BLaER1 treated with 17β-estradiol and CSF1 and Interleukin-3, amounts not matched to agents 10 nM and 100 nM (cell line): Measurements from ENCODE around the gene KISS1R.
A peak's percentile ranks its signal among the peaks of the same experiment; 100 is the strongest.

Source experiments
- H3K27ac ChIP-seq, 11 experiments: shearing (Covaris generic); formaldehyde crosslinking; 2 replicates each; pipeline ENCODE4 v1.8.1; 2022
- H3K27me3 ChIP-seq, 11 experiments: shearing (Covaris generic); formaldehyde crosslinking; 2 replicates each; pipeline ENCODE4 v1.8.1; 2022
- H3K36me3 ChIP-seq, 11 experiments: shearing (Covaris generic); formaldehyde crosslinking; 2 replicates each; pipeline ENCODE4 v1.8.1; 2022
- H3K4me1 ChIP-seq, 10 experiments: shearing (Covaris generic); formaldehyde crosslinking; 2 replicates each; pipeline ENCODE4 v1.8.1; 2022
- H3K4me2 ChIP-seq, 11 experiments: shearing (Covaris generic); formaldehyde crosslinking; 2 replicates each; pipeline ENCODE4 v1.8.1; 2022
- H3K4me3 ChIP-seq, 10 experiments: shearing (Covaris generic); formaldehyde crosslinking; 2 replicates each; pipeline ENCODE4 v1.8.1; 2022
- H3K9ac ChIP-seq, 11 experiments: shearing (Covaris generic); formaldehyde crosslinking; 2 replicates each; pipeline ENCODE4 v1.8.1; 2022
- H3K9me3 ChIP-seq, 11 experiments: shearing (Covaris generic); formaldehyde crosslinking; replicated peaks in 1 of 11; 2 replicates each; pipeline ENCODE4 v1.8.1; 2022
- H4K20me1 ChIP-seq, 11 experiments: shearing (Covaris generic); formaldehyde crosslinking; 2 replicates each; pipeline ENCODE4 v1.8.1; 2022
- Cebpa-rat ChIP-seq, 11 experiments: shearing (Covaris generic); IDR thresholded peaks; 2 replicates each; pipeline ENCODE4 v1.8.1; 2022

The KISS1R gene

GRCh38 chr19:902446-903226 lies 14.5 kb upstream of the KISS1R start:
- Histone ChIP-seq H3K27me3 (no peaks in the 10 kb centered on the region), H3K4me1 (peaks cover 14 to 45% (median 35%) of the 10 kb centered on the region in 10 experiments)

GRCh38 chr19:903266-903797 lies 13.8 kb upstream of the KISS1R start:
- peaks cover 62 to 97% (median 84%) of the 10 kb centered on the region in 11 experiments; a peak in 21 of 22 replicates for H4K20me1 ChIP-seq
- TF ChIP-seq Cebpa-rat (IDR thresholded peaks at IDR 0.05) = no peak

More at GRCh38 chr19:902446-903226, 14.5 kb upstream of the KISS1R start:
- no peak overlapping the region for H3K4me2 ChIP-seq
- TF ChIP-seq Cebpa-rat (IDR thresholded peaks at IDR 0.05) = no peak
- H3K9me3 ChIP-seq = no peaks in the 10 kb centered on the region
- peaks cover 57 to 97% (median 78%) of the 10 kb centered on the region in 11 experiments; a peak in 21 of 22 replicates for H4K20me1 ChIP-seq
- H3K4me3 ChIP-seq = no peak overlapping the region
- H3K27ac ChIP-seq = 0 out of 22 replicates have a peak overlapping the region, but pooled peaks of 1 of the 11 experiments have one; percentile 3
- H3K36me3 ChIP-seq = peaks cover 12 to 63% (median 25%) of the 10 kb centered on the region in 11 experiments; a peak in 18 of 22 replicates
- no peak overlapping the region; a peak in 2 of 22 replicates for H3K9ac ChIP-seq

GRCh38 chr19:904545-904944 lies 12.6 kb upstream of the KISS1R start:
- H3K36me3 ChIP-seq = peaks cover 3 to 47% (median 16%) of the 10 kb centered on the region in 11 experiments; a peak in 17 of 22 replicates
- no peak overlapping the region for H3K9ac ChIP-seq
- H3K4me2 ChIP-seq = no peak overlapping the region
- peaks cover 33 to 47% (median 40%) of the 10 kb centered on the region in 10 experiments for H3K4me1 ChIP-seq
- no peaks in the 10 kb centered on the region for H3K27me3 ChIP-seq
- peaks cover 60 to 97% (median 84%) of the 10 kb centered on the region in 11 experiments; a peak in 21 of 22 replicates for H4K20me1 ChIP-seq
- TF ChIP-seq Cebpa-rat (IDR thresholded peaks at IDR 0.05) = no peak
- no peak overlapping the region for H3K4me3 ChIP-seq
- no peak overlapping the region for H3K27ac ChIP-seq
- no peaks in the 10 kb centered on the region for H3K9me3 ChIP-seq

More at GRCh38 chr19:903266-903797, 13.8 kb upstream of the KISS1R start:
- H3K27ac ChIP-seq = no peak overlapping the region
- H3K4me3 ChIP-seq = no peak overlapping the region
- H3K9me3 ChIP-seq = no peaks in the 10 kb centered on the region
- H3K9ac ChIP-seq = no peak overlapping the region
- H3K4me2 ChIP-seq = no peak overlapping the region
- H3K36me3 ChIP-seq = peaks cover 10 to 59% (median 22%) of the 10 kb centered on the region in 11 experiments; a peak in 17 of 22 replicates
- no peaks in the 10 kb centered on the region for H3K27me3 ChIP-seq
- H3K4me1 ChIP-seq = peaks cover 21 to 47% (median 35%) of the 10 kb centered on the region in 10 experiments

- peaks cover 0 to 35% (median 10%) of the 10 kb centered on the region in 11 experiments; a peak in 13 of 22 replicates for H3K36me3 ChIP-seq
- H3K9ac ChIP-seq = no peak overlapping the region
- H4K20me1 ChIP-seq = peaks cover 55 to 99% (median 90%) of the 10 kb centered on the region in 11 experiments; a peak in 21 of 22 replicates
- no peaks in the 10 kb centered on the region for H3K27me3 ChIP-seq
- H3K9me3 ChIP-seq = no peaks in the 10 kb centered on the region
- no peak for TF ChIP-seq Cebpa-rat (IDR thresholded peaks at IDR 0.05)
- peaks cover 48 to 58% (median 53%) of the 10 kb centered on the region in 10 experiments for H3K4me1 ChIP-seq
- H3K4me3 ChIP-seq = no peak overlapping the region
- no peak overlapping the region; a peak in 1 of 22 replicates for H3K27ac ChIP-seq
- H3K4me2 ChIP-seq = peak overlapping the region; percentile 16 to 98 (median 89); a peak in 21 of 22 replicates
Measured at GRCh38 chr19:906480-906879, 10.7 kb upstream of the KISS1R start.

GRCh38 chr19:907183-907853 lies 9.8 kb upstream of the KISS1R start:
- peak overlapping the region; percentile 30 to 98 (median 89); a peak in 21 of 22 replicates for H3K4me2 ChIP-seq
- peaks cover 48 to 61% (median 56%) of the 10 kb centered on the region in 10 experiments for H3K4me1 ChIP-seq
- no peaks in the 10 kb centered on the region for H3K27me3 ChIP-seq
- no peak for TF ChIP-seq Cebpa-rat (IDR thresholded peaks at IDR 0.05)
- no peaks in the 10 kb centered on the region for H3K9me3 ChIP-seq
- no peak overlapping the region; a peak in 1 of 20 replicates for H3K4me3 ChIP-seq
- H3K9ac ChIP-seq = peak overlapping the region in 10 of 11 experiments; percentile 16 to 55 (median 38); a peak in 9 of 22 replicates
- H3K27ac ChIP-seq = peak overlapping the region in 9 of 11 experiments; percentile 8 to 83 (median 44); a peak in 14 of 22 replicates
- H4K20me1 ChIP-seq = peaks cover 49 to 95% (median 87%) of the 10 kb centered on the region in 11 experiments; a peak in 21 of 22 replicates
- peaks cover 0 to 27% (median 5%) of the 10 kb centered on the region in 11 experiments; a peak in 10 of 22 replicates for H3K36me3 ChIP-seq

GRCh38 chr19:911197-912033 lies 5.7 kb upstream of the KISS1R start:
- Histone ChIP-seq H3K4me3 (peak overlapping the region in 3 of 10 experiments; percentile 36 to 51 (median 37); a peak in 6 of 20 replicates), H3K36me3 (0 out of 22 replicates have a peak, but pooled peaks cover 0 to 3% (median 0%) of the 10 kb centered on the region in 11 experiments), H4K20me1 (peaks cover 17 to 54% (median 48%) of the 10 kb centered on the region in 11 experiments; a peak in 21 of 22 replicates), H3K9ac (no peak overlapping the region), H3K4me1 (peaks cover 46 to 62% (median 56%) of the 10 kb centered on the region in 10 experiments), H3K4me2 (peak overlapping the region; percentile 15 to 98 (median 30); a peak in 13 of 22 replicates), H3K9me3 (no peaks in the 10 kb centered on the region), H3K27me3 (peaks cover 10 to 29% (median 22%) of the 10 kb centered on the region in 11 experiments), H3K27ac (no peak overlapping the region)
- TF ChIP-seq Cebpa-rat (IDR thresholded peaks at IDR 0.05) = no peak

GRCh38 chr19:912181-913079 lies 4.7 kb upstream of the KISS1R start:
- peaks cover 40 to 56% (median 50%) of the 10 kb centered on the region in 10 experiments for H3K4me1 ChIP-seq

More at GRCh38 chr19:912181-913079, 4.7 kb upstream of the KISS1R start:
- H3K9ac ChIP-seq = peak overlapping the region; percentile 80 to 95 (median 88)
- H3K27me3 ChIP-seq = peaks cover 20 to 39% (median 32%) of the 10 kb centered on the region in 11 experiments
- peak overlapping the region; percentile 68 to 90 (median 82) for H3K4me3 ChIP-seq
- H3K36me3 ChIP-seq = no peaks in the 10 kb centered on the region
- TF ChIP-seq Cebpa-rat (IDR thresholded peaks at IDR 0.05) = no peak
- H3K9me3 ChIP-seq = no peaks in the 10 kb centered on the region
- H4K20me1 ChIP-seq = peaks cover 7 to 48% (median 41%) of the 10 kb centered on the region in 11 experiments; a peak in 21 of 22 replicates
- peak overlapping the region in 9 of 11 experiments; percentile 15 to 58 (median 47); a peak in 10 of 22 replicates for H3K4me2 ChIP-seq
- H3K27ac ChIP-seq = peak overlapping the region; percentile 58 to 95 (median 85); a peak in 20 of 22 replicates
